HepG2 (cell line): ENCODE measurements around the gene ABHD6. TPM values are rescaled to one million over a fixed set of nuclear protein-coding genes. Genes with fewer than 3 reads are reported as not detected.

ENCODE experiments used
- ATAC-seq: fragments of 200-7000 bp; cut with Tn5 transposase; 3 replicates; pipeline ENCODE4 v1.9.1; 2020; ENCODE audit warnings: mild to moderate bottlenecking, moderate library complexity
- BruUV-seq: library from RNA; stranded (reverse); fragments of 400-500 nt; replicated peaks from 2 replicates; lab custom pipeline; 2021; lab: Mats Ljungman, UMichigan
- CTCF ChIA-PET: fragments of 300-600 bp; formaldehyde crosslinking; extraction: SDS; loops from one replicate; lab custom pipeline; 2021; ENCODE audit warnings: low total read pairs, inconsistent platforms, low intra/inter-chr PET ratio; lab: Yijun Ruan, JAX
- POLR2A ChIA-PET: fragments of 350-600 bp; sonication (Branson Sonifier 250); formaldehyde crosslinking; loops from one replicate; lab custom pipeline; 2020; ENCODE audit warnings: antibody characterized with exemption, inconsistent platforms; lab: Yijun Ruan, JAX
- DNase-seq: peaks from one replicate; pipeline ENCODE4 v3.0.0-alpha.2; 2015; ENCODE audit warnings: low spot score
- FAIRE-seq: peaks from 3 replicates; lab custom pipeline; 2011; peaks lifted over from hg19 to GRCh38; lab: Jason Lieb, UNC
- H2AFZ ChIP-seq: one replicate; pipeline ENCODE4 v1.6.1; 2011; ENCODE audit warnings: low read length, inconsistent platforms
- H3K27ac ChIP-seq: fragments of 300-600 bp; 3 replicates; pipeline ENCODE4 v1.8.0; 2011; ENCODE audit warnings: mixed run types, mild to moderate bottlenecking, mixed read lengths, low read length, inconsistent platforms; ENCODE audit not compliant: insufficient read depth; ENCODE audit errors: extremely low read length
- H3K27me3 ChIP-seq, 2 experiments: fragments of 200-600 bp in 1 of 2; 2 replicates in 1 of 2; 3 replicates in 1 of 2; pipeline versions ENCODE4 v1.6.0 to v1.8.0; 2011; ENCODE audit warnings: low read length in 2 of 2, mild to moderate bottlenecking in 2 of 2, moderate library complexity in 2 of 2, inconsistent platforms in 1 of 2; ENCODE audit not compliant: insufficient read depth in 2 of 2, control insufficient read depth in 1 of 2
- H3K36me3 ChIP-seq, 2 experiments: fragments of 200-600 bp in 1 of 2; replicated peaks in 1 of 2; 2 replicates in 1 of 2; 3 replicates in 1 of 2; pipeline versions ENCODE4 v1.5.1 to v1.8.0; 2011; ENCODE audit warnings: low read length in 2 of 2, inconsistent platforms in 1 of 2; ENCODE audit not compliant: insufficient read depth in 2 of 2, control insufficient read depth in 1 of 2
- H3K4me1 ChIP-seq: 2 replicates; pipeline ENCODE4 v1.5.1; 2012; ENCODE audit warnings: low read length, inconsistent platforms; ENCODE audit not compliant: insufficient read depth
- H3K4me2 ChIP-seq: 2 replicates; pipeline ENCODE4 v1.6.0; 2011; ENCODE audit warnings: low read depth, low read length, inconsistent platforms
- H3K4me3 ChIP-seq, 3 experiments: fragments of 200-600 bp in 1 of 3; sonication (generic), shearing (Covaris generic) in 1 of 3; replicated peaks in 1 of 3; 2 replicates each; pipeline ENCODE4 v1.5.1; 2011 to 2016; ENCODE audit warnings: low read length in 3 of 3, inconsistent platforms in 2 of 3, low read depth in 2 of 3, mild to moderate bottlenecking in 2 of 3, control low read depth in 1 of 3, mixed read lengths in 1 of 3; ENCODE audit not compliant: insufficient read depth in 1 of 3
- H3K79me2 ChIP-seq: one replicate; pipeline ENCODE4 v1.6.1; 2011; ENCODE audit warnings: low read length, inconsistent platforms; ENCODE audit not compliant: insufficient read depth
- H3K9ac ChIP-seq: 2 replicates; pipeline ENCODE4 v1.6.0; 2011; ENCODE audit warnings: mild to moderate bottlenecking, low read depth, low read length, inconsistent platforms; ENCODE audit not compliant: insufficient read depth
- H3K9me3 ChIP-seq: 2 replicates; pipeline ENCODE4 v1.5.1; 2012; ENCODE audit warnings: mild to moderate bottlenecking, low read length
- H4K20me1 ChIP-seq: 2 replicates; pipeline ENCODE4 v1.6.0; 2011; ENCODE audit warnings: inconsistent platforms, mild to moderate bottlenecking, low read length, moderate library complexity; ENCODE audit not compliant: insufficient read depth
- FOXJ3 ChIP-seq: sonication (generic); formaldehyde crosslinking; IDR thresholded peaks from 2 replicates; pipeline ENCODE4 v1.4.0; 2020; ENCODE audit warnings: missing genetic modification reagents, mild to moderate bottlenecking, borderline replicate concordance
- IRF2 ChIP-seq: IDR thresholded peaks from 2 replicates; pipeline ENCODE4 v1.6.1; 2018; ENCODE audit warnings: missing genetic modification reagents, missing compliant biosample characterization
- PTBP1 ChIP-seq: fragments of 200-400 bp; formaldehyde crosslinking; IDR thresholded peaks from 2 replicates; pipeline ENCODE4 v1.6.1; 2018; ENCODE audit warnings: low read length, low read depth; ENCODE audit not compliant: poor library complexity, severe bottlenecking
- ZBTB38 ChIP-seq: sonication (generic); formaldehyde crosslinking; IDR thresholded peaks from 2 replicates; pipeline ENCODE4 v1.5.1; 2020; ENCODE audit warnings: mild to moderate bottlenecking, missing genetic modification reagents
- WGBS: methylation state at CpG from one replicate; pipeline ENCODE4 v1.1.6; 2017; ENCODE audit warnings: low lambda C conversion rate; 5-methylcytosine and 5-hydroxymethylcytosine counted together
- in situ Hi-C: cut with HindIII; loops from 2 replicates; pipeline ENCODE4 v1.10.0; 2017; ENCODE audit warnings: low pct_unique_long_range_greater_than_20kb; ENCODE audit not compliant: extremely low pct_ligation_motif_present
- intact Hi-C: fragments of 100-400 bp; cut with micrococcal nuclease; formaldehyde crosslinking; loops from one replicate; pipeline ENCODE4 v1.10.0; 2022; ENCODE audit not compliant: unreplicated experiment
- polyA plus RNA-seq, 8 experiments: library from polyadenylated mRNA; depleted of rRNA in 3 of 8; stranded (reverse) in 7 of 8; unstranded in 1 of 8; fragments of >200 nt; fragmentation: Illumina TruSeq in 4 of 8; extraction: Trizol in 4 of 8; gene quantifications; 2 replicates each; pipeline versions ENCODE4 v1.2.1 to v1.2.3, GENCODE V29; 2011 to 2016; ENCODE audit warnings: low read depth in 4 of 8, missing spikeins in 1 of 8, mixed read lengths in 1 of 8; ENCODE audit not compliant: insufficient read depth in 1 of 8
- total RNA-seq, 5 experiments: library from RNA; depleted of rRNA; stranded (reverse); fragments of >200 nt; fragmentation: Illumina TruSeq; extraction: Trizol; gene quantifications; 2 replicates each; pipeline ENCODE4 v1.2.3, GENCODE V29; 2016; ENCODE audit warnings: low read depth in 1 of 5
- TF ChIP-seq, protein P1 (sequence below): sonication (generic); formaldehyde crosslinking; IDR thresholded peaks from 2 replicates; pipeline ENCODE4 v1.5.0; 2020; ENCODE audit warnings: missing genetic modification reagents, mild to moderate bottlenecking, borderline replicate concordance
- TF ChIP-seq, protein P2 (sequence below): sonication (generic); formaldehyde crosslinking; IDR thresholded peaks from 2 replicates; pipeline ENCODE4 v1.5.1; 2020; ENCODE audit warnings: mild to moderate bottlenecking, missing genetic modification reagents, moderate library complexity
- TF ChIP-seq, protein P3 (sequence below): sonication (generic); formaldehyde crosslinking; conservative IDR thresholded peaks from 2 replicates; pipeline ENCODE4 v1.8.1; 2023; ENCODE audit warnings: missing genetic modification reagents

The ABHD6 gene
- total and polyA plus RNA-seq, 2 of the 13 experiments (the other 11 are each of a cell fraction or from before 2014, with no cell fraction given), result 9.0 to 17.2 TPM

GRCh38 chr3:58202917-58203360 lies 34.7 kb upstream of the ABHD6 start:
- Histone ChIP-seq H3K4me1 (peaks cover 100% of the 10 kb centered on the region), H3K4me2 (no peak overlapping the region), H4K20me1 (no peaks in the 10 kb centered on the region), H3K36me3 (no peaks in the 10 kb centered on the region), H3K27ac (peak overlapping the region; percentile 50), H3K9ac (no peak overlapping the region), H2AFZ (no peak overlapping the region), H3K79me2 (no peaks in the 10 kb centered on the region), H3K27me3 (no peaks in the 10 kb centered on the region), H3K4me3 (no peak overlapping the region), H3K9me3 (no peaks in the 10 kb centered on the region)
- in situ Hi-C loops (no loop called here), intact Hi-C loops (no loop called here)
- WGBS, result 87% methylated on average over 7 of the region's 9 CpGs
- POLR2A ChIA-PET, result interaction anchor here (1.0 to 1.3 kb wide), 2 partner anchors 14 to 15 kb away, joined by 3 to 4 read pairs; no protein-coding TSS in a partner anchor
- BruUV-seq, result no TSS peak
- ATAC-seq, result no peak
- no peak for DNase-seq
- TF ChIP-seq, protein P1, sequence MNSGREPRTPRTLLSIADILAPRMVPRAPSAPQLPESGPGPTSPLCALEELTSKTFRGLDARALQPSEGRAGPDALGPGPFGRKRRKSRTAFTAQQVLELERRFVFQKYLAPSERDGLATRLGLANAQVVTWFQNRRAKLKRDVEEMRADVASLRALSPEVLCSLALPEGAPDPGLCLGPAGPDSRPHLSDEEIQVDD (CRISPR knock-in tag), result 0 out of 2 replicates have a peak, but pooled peaks have one; percentile 36
- peak; percentile 92 for TF ChIP-seq ZBTB38 (CRISPR knock-in tag)
- TF ChIP-seq, protein P2, sequence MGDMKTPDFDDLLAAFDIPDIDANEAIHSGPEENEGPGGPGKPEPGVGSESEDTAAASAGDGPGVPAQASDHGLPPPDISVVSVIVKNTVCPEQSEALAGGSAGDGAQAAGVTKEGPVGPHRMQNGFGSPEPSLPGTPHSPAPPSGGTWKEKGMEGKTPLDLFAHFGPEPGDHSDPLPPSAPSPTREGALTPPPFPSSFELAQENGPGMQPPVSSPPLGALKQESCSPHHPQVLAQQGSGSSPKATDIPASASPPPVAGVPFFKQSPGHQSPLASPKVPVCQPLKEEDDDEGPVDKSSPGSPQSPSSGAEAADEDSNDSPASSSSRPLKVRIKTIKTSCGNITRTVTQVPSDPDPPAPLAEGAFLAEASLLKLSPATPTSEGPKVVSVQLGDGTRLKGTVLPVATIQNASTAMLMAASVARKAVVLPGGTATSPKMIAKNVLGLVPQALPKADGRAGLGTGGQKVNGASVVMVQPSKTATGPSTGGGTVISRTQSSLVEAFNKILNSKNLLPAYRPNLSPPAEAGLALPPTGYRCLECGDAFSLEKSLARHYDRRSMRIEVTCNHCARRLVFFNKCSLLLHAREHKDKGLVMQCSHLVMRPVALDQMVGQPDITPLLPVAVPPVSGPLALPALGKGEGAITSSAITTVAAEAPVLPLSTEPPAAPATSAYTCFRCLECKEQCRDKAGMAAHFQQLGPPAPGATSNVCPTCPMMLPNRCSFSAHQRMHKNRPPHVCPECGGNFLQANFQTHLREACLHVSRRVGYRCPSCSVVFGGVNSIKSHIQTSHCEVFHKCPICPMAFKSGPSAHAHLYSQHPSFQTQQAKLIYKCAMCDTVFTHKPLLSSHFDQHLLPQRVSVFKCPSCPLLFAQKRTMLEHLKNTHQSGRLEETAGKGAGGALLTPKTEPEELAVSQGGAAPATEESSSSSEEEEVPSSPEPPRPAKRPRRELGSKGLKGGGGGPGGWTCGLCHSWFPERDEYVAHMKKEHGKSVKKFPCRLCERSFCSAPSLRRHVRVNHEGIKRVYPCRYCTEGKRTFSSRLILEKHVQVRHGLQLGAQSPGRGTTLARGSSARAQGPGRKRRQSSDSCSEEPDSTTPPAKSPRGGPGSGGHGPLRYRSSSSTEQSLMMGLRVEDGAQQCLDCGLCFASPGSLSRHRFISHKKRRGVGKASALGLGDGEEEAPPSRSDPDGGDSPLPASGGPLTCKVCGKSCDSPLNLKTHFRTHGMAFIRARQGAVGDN (CRISPR knock-in tag), result peak; percentile 75
- no peak for TF ChIP-seq IRF2
- no peak for TF ChIP-seq PTBP1
- no peak for TF ChIP-seq FOXJ3
- TF ChIP-seq, protein P3, sequence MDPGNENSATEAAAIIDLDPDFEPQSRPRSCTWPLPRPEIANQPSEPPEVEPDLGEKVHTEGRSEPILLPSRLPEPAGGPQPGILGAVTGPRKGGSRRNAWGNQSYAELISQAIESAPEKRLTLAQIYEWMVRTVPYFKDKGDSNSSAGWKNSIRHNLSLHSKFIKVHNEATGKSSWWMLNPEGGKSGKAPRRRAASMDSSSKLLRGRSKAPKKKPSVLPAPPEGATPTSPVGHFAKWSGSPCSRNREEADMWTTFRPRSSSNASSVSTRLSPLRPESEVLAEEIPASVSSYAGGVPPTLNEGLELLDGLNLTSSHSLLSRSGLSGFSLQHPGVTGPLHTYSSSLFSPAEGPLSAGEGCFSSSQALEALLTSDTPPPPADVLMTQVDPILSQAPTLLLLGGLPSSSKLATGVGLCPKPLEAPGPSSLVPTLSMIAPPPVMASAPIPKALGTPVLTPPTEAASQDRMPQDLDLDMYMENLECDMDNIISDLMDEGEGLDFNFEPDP (CRISPR knock-in tag), result 0 out of 2 replicates have a peak, but pooled peaks have one; percentile 49
- CTCF ChIA-PET, result no interaction called here
- no peak for FAIRE-seq
